GM19372 (cell line): ENCODE results near the gene IFFO2.

Source experiments
- ATAC-seq: cut with Tn5 transposase; IDR thresholded peaks from one replicate; pipeline ENCODE4 v1.9.1; 2021; ENCODE audit warnings: mild to moderate bottlenecking, low read depth, moderate library complexity; ENCODE audit not compliant: unreplicated experiment

The IFFO2 gene

DNA sequence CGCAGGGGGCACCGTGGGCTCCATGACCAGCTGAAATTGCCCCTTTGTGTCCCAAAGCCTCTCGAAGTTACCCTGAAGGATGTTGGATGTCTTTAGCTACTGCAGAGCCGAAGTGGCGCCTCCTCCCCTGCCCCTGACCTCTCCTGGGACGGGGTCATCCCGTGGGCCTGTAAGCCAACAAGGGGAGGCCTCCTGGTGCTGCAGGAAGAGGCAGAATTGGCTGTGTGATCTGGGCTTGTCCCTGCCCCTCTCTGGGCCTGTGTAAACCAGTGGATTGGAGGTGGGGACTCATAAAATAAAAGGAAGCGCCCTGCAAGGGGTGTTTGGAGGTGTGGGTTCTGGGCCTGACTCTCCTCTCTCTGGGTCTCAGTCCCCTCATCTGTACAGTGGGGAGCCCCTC is 94.9 kb downstream of the IFFO2 start:
- no peak for ATAC-seq

DNA sequence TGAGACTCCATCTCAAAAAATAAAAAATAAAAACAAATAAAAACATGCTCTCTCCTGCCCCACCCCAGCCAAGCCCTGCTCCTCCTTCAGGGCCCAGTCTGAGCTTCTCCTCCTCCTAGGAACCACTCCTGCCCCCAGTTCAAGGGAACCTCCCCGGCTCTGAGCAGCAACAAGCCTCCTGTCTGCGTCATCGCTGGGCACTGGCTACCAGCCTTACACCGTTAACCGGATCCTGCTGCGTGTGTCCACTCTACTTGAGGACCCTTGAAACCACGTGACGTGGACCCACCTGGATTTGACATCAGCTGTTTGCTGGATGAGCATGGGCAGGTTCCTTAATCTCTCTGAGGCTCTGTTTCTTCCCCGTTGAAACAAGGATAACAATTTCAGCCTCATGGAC is 95.4 kb downstream of the IFFO2 start:
- no peak for ATAC-seq

DNA sequence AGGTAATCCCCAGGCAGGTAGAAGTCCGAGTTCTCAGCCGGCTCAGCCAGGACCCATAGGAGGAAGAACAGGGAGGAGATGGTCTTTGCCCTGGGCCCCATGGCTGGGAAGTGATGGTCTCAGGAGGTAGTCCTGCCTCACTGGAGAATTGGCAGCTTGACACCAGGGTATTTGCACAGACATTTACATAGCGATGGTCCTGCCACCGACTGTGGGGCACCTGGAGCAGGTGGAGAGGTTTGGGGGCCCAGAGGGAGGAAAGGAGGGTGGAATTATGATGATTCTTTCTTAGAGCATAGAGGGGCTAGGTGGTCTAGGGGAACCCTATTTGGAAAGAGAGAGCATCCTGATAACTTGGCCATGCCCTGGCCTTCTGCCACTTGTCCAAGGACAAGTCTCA is 96.9 kb downstream of the IFFO2 start, which contains the start of gene TAS1R2:
Gene TAS1R2, minus strand, starts transcription at position 101 of the 400 bp plus-strand sequence. Its CDS starts 0 bp downstream, at position 101.
- ATAC-seq, result no peak

DNA sequence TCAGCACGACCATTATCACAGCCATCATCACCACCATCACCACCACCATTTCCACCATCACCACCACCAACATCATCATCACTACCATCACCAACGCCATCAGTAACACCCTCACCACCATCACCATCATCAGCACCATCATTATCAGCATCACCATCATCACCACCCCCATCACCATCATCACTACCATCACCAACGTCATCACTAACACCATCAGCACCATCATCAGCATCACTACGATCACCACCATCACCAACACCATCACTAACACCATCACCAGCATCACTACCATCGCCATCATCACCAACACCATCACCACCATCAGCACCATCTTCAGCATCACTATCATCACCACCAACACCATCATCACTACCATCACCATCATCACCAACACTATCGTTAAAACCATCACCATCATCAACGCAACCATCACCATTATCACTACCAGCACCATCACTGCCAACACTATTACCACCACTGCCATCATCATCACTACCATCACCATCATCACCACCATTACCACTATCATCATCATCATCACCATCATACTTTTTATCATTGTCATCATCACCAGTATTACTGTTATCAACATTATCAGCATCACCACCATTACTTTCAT is 98.3 kb downstream of the IFFO2 start:
- ATAC-seq, result no peak

DNA sequence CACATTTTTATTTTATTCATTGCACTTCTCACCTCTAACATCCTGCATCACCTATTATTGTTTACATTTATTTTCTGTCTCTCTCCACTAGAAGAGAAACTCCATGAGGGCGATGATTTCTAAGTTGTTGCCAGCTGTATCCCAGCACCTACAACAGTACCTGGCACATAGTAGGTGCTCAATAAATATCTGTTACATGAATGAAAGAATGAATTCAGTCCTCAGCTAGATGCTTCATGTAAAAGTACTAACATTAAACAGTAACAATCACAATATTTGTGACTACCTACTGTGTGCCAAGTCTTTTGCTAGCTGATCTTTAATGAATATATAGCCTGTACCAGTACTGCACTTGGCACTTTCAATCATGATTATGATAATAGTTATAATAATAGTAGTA is 100.0 kb downstream of the IFFO2 start:
- ATAC-seq, result no peak

DNA sequence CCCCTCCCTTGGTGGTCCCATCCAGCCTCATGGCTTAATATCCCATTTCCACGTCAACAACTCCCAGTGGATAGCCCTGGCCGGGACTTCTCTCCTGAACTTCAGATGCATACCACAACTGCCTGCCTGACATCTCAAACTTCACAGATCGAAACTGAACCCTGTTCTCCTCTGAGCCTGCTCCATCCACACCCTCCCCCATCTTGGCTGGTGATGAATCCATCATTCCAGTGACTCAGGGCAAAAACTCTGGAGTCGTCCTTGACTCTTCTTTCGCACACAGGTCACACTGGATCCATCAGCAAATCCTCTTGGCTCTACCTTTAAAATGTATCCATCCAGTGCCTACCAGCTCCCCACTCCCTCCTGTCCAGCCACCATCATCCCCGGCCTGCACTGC is 100.9 kb downstream of the IFFO2 start:
- ATAC-seq, result no peak

GRCh38 chr1:18854331-18855025 is 102.0 kb downstream of the IFFO2 start:
- ATAC-seq, result no peak
